ENCODE measurements around the gene AQP7. TPM values are rescaled to one million over a fixed set of nuclear protein-coding genes. Genes with fewer than 3 reads are reported as not detected.

The AQP7 gene
- total and polyA plus RNA-seq, 8 donors: 1.5 to 8.3 (median 3.3) TPM

DNA sequence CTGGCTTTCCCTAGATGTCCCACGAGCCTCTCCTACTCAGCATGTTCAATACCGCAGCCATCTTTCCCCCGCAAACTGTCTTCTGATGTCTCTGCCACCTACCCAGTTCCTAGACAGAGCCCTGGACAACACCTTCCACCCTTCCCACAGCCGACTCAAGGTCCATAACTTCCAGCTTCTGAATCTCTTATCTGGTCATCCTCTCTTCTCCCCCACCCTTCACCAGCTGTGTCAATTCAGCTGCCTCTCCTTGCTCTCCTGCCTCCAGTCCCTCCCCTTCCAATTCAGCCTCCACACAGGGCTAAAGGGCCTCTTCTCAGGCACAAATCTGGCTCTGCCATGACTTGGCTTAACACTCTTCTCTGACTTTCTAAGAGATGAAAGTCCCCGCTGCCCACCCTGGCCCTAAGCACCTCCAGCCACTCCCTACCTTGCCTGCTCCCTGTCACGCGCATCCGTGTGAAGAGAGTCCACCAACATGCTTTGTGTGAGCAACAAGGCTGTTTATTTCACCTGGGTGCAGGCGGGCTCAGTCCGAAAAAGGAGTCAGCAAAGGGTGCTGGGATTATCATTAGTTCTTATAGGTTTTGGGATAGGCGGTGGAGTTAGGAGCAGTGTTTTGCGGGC is 25.2 kb downstream of the AQP7 start:
- DNase-seq (no peak), ATAC-seq (no peak)
- Histone ChIP-seq H3K4me3 (no peak overlapping the region), H3K9me3 (no peaks in the 10 kb centered on the region), H3K27ac (no peak overlapping the region), H3K4me1 (peaks cover 0 to 18% of the 10 kb centered on the region in 2 donors), H3K36me3 (peaks cover 0 to 11% of the 10 kb centered on the region in 2 donors), H3K27me3 (no peaks in the 10 kb centered on the region)
- TF ChIP-seq, protein P1, sequence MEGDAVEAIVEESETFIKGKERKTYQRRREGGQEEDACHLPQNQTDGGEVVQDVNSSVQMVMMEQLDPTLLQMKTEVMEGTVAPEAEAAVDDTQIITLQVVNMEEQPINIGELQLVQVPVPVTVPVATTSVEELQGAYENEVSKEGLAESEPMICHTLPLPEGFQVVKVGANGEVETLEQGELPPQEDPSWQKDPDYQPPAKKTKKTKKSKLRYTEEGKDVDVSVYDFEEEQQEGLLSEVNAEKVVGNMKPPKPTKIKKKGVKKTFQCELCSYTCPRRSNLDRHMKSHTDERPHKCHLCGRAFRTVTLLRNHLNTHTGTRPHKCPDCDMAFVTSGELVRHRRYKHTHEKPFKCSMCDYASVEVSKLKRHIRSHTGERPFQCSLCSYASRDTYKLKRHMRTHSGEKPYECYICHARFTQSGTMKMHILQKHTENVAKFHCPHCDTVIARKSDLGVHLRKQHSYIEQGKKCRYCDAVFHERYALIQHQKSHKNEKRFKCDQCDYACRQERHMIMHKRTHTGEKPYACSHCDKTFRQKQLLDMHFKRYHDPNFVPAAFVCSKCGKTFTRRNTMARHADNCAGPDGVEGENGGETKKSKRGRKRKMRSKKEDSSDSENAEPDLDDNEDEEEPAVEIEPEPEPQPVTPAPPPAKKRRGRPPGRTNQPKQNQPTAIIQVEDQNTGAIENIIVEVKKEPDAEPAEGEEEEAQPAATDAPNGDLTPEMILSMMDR (IDR thresholded peaks at IDR 0.05): no peak
- intact Hi-C loops (cut with DNase I): loop anchor here in 1 of 2 donors (10.0 kb wide), 1 partner anchor 78 kb away; no protein-coding TSS in a partner anchor

DNA sequence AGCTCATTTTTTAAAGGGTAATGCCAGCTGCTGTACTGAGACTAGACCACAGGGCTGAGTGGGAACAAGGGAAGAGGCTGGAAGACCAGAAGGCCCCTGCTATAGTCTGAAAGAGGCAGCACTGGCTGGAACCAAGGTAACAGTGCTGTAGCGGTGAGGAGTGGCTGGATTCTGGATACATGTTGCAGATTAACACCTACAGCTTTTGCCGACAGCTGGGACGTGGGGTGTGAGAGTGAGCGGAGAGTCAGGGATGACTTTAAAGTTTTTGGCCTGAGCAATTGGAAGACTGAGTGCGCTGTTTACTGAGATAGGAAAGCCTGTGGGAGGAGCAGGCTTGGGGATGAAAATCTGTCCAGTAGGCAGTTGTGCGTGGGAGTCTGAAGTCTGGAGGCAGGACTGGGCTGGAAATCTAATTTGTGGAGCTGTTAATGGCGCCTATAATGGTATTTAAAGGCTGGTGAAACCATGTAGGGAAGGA is 26.5 kb downstream of the AQP7 start:
- Histone ChIP-seq H3K4me3 (no peak overlapping the region), H3K27me3 (no peaks in the 10 kb centered on the region), H3K4me1 (peaks cover 0 to 18% of the 10 kb centered on the region in 2 donors), H3K27ac (no peak overlapping the region), H3K9me3 (no peaks in the 10 kb centered on the region), H3K36me3 (peaks cover 0 to 23% of the 10 kb centered on the region in 2 donors)
- intact Hi-C loops (cut with DNase I): loop anchor here in 1 of 2 donors (10.0 kb wide), 1 partner anchor 79 kb away; no protein-coding TSS in a partner anchor
- TF ChIP-seq, protein P1 (IDR thresholded peaks at IDR 0.05): no peak
- no peak for ATAC-seq
- no peak for DNase-seq

DNA sequence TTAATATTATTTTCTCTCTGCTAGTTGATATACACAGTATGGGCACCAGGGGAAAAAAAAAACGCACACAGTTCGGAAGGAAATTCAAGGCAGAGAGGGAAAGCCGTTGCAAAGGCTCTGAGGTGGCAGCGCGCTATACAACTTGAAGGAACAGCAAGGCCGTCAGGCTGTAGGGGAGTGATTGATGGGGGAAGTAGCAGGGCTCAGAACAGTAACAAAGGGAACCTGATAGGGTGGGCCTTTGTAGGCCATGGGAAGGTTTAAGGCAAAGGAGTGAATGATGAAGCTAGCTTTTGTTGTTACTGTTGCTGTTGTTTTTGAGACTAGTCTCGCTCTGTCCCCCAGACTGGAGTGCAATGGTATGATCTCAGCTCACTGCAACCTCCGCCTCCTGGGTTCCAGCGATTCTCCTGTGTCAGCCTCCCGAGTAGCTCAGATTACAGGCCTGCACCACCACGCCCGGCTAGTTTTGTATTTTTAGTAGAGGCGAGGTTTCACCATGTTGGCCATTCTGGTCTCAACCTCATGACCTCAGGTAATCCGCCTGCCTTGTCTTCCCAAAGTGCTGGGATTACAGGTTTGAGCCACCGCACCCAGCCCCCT is 27.0 kb downstream of the AQP7 start:
- peaks cover 0 to 28% of the 10 kb centered on the region in 2 donors for H3K36me3 ChIP-seq
- intact Hi-C loops (cut with DNase I): loop anchor here in 1 of 2 donors (10.0 kb wide), 1 partner anchor 79 kb away; no protein-coding TSS in a partner anchor

DNA sequence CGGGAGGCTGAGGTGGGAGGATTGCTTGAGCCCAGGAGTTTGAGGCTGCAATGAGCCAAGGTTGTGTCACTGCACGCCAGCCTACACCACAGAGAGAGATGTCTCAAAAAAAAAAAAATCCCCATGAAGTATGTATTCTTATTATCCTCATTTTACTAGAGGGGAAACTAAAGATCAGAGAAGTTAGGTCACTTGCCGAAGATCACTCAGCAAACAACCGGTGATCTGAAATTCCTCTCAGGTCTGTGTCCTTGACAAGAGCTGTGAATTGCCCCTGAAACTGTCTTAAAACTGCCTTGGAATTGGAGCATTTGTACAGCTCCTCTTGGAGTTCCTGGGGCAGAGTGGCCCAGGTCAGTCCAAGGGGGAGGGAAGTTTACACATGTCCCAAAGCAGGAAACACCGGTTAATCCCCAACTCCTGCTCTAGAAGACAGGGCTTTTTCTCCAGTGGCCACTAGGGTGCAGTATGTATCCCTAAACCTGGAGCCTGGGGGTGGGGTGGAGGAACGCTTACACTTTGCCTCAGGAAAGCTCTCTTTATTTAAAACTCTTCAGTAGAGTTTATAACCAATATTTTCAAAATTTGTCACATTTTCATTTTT is 27.6 kb downstream of the AQP7 start:
- peak overlapping the region in 1 of 2 donors; percentile 46 for H3K27ac ChIP-seq
- no peaks in the 10 kb centered on the region for H3K9me3 ChIP-seq
- H3K36me3 ChIP-seq: peaks cover 0 to 35% of the 10 kb centered on the region in 2 donors
- intact Hi-C loops (cut with DNase I): loop anchor here in 1 of 2 donors (10.0 kb wide), 1 partner anchor 80 kb away; no protein-coding TSS in a partner anchor
- no peak overlapping the region for H3K4me3 ChIP-seq
- no peaks in the 10 kb centered on the region for H3K27me3 ChIP-seq
- peak; percentile 93 for ATAC-seq
- H3K4me1 ChIP-seq: peaks cover 0 to 18% of the 10 kb centered on the region in 2 donors
- DNase-seq: peak in 3 of 4 donors; percentile 66 to 85 (median 77)
- TF ChIP-seq, protein P1 (IDR thresholded peaks at IDR 0.05): peak; percentile 79 to 81

More for the DNA sequence above, 27.0 kb downstream of the AQP7 start:
- H3K4me1 ChIP-seq: peaks cover 0 to 18% of the 10 kb centered on the region in 2 donors
- H3K27me3 ChIP-seq: no peaks in the 10 kb centered on the region
- H3K4me3 ChIP-seq: no peak overlapping the region
- ATAC-seq (peak; percentile 24), DNase-seq (no peak)
- no peaks in the 10 kb centered on the region for H3K9me3 ChIP-seq
- TF ChIP-seq, protein P1 (IDR thresholded peaks at IDR 0.05): no peak
- peak overlapping the region in 1 of 2 donors; percentile 46 for H3K27ac ChIP-seq
